Adrenal gland (tissue), 12 donors: Measurements from ENCODE around the gene MED26. TPM values are rescaled to one million over a fixed set of nuclear protein-coding genes. Genes with fewer than 3 reads are reported as not detected.
"Not testable (repeated sequence)": the region's sequence is repeated elsewhere in the genome, so short reads cannot be mapped to it uniquely, and the experiment has no call there.

Source experiments
- DNase-seq, 7 donors: peaks; one replicate each; pipeline ENCODE4 v3.0.0-alpha.2; 2019 to 2020
- H3K27ac ChIP-seq, 5 donors: fragments of 200-600 bp; sonication (generic) in 4 of 5; 1 replicate in 3 of 5; 2 replicates in 2 of 5; pipeline versions ENCODE4 v1.5.1 to v1.8.0; 2016 to 2020; ENCODE audit warnings: mild to moderate bottlenecking in 1 of 5
- H3K27me3 ChIP-seq: fragments of 200-600 bp; 2 replicates; pipeline ENCODE4 v1.8.0; 2021
- H3K36me3 ChIP-seq, 2 donors: fragments of 200-600 bp; replicated peaks in 1 of 2; 1 replicate in 1 of 2; 2 replicates in 1 of 2; pipeline versions ENCODE4 v1.5.1 to v1.8.0; 2018 to 2022
- H3K4me1 ChIP-seq, 2 donors: fragments of 200-600 bp; replicated peaks in 1 of 2; 1 replicate in 1 of 2; 2 replicates in 1 of 2; pipeline versions ENCODE4 v1.5.1 to v1.8.0; 2018 to 2021
- H3K4me3 ChIP-seq, 4 donors: fragments of 200-600 bp; sonication (generic) in 3 of 4; one replicate each; pipeline ENCODE4 v1.5.1; 2016 to 2018
- H3K9me3 ChIP-seq, 3 donors: fragments of 200-600 bp; sonication (generic) in 1 of 3; replicated peaks in 1 of 3; 1 replicate in 2 of 3; 2 replicates in 1 of 3; pipeline versions ENCODE4 v1.5.1 to v1.8.0; 2016 to 2021
- CTCF ChIP-seq, 6 experiments: fragments of 450-650 bp in 4 of 6; fragments of 200-600 bp in 2 of 6; sonication (generic) in 1 of 6; IDR thresholded peaks; 1 replicate in 5 of 6; 2 replicates in 1 of 6; pipeline versions ENCODE4 v1.5.1 to v1.8.0; 2016 to 2021; ENCODE audit warnings: antibody characterized with exemption in 6 of 6, mild to moderate bottlenecking in 2 of 6, moderate library complexity in 1 of 6
- POLR2A ChIP-seq, 2 donors: fragments of 450-650 bp; IDR thresholded peaks; one replicate each; pipeline ENCODE4 v1.6.1; 2017; ENCODE audit warnings: antibody characterized with exemption in 2 of 2, mild to moderate bottlenecking in 2 of 2, moderate library complexity in 1 of 2
- WGBS, 4 donors: extraction: QIAGEN DNeasy Blood & Tissue Kit in 2 of 4; methylation state at CpG; one replicate each; pipeline versions ENCODE4 v1.1.5 to v1.1.7; 2013 to 2017; 5-methylcytosine and 5-hydroxymethylcytosine counted together
- intact Hi-C, 2 donors: fragments of 100-400 bp; cut with DNase I; formaldehyde crosslinking; loops; one replicate each; pipeline versions ENCODE4 v1.14.1 to v1.15.0; 2022 to 2023
- polyA plus RNA-seq, 3 donors: library from polyadenylated mRNA; stranded (reverse); fragments of 200-250 nt in 2 of 3; fragments of 350-450 nt in 1 of 3; fragmentation: Illumina TruSeq in 1 of 3; extraction: RNeasy Lipid Tissue Mini Kit (QIAGEN cat#74804) in 1 of 3; gene quantifications; one replicate each; pipeline ENCODE4 v1.2.3, GENCODE V29; 2013 to 2014
- total RNA-seq, 9 donors: library from RNA; depleted of rRNA in 4 of 9; stranded (reverse); fragments of >200 nt in 4 of 9; fragments of 120-200 nt in 1 of 9; fragmentation: NEBNext Ultra II Directional in 1 of 9; extraction: Animal tissue kit (Norgen Biotek cat#: 25700) in 1 of 9; gene quantifications; one replicate each; pipeline versions ENCODE4 v1.1.0 to v1.2.4, GENCODE V29; 2013 to 2023
- donor health status: healthy with polysubstance abuse.
- donor health status: Bipolar disorder and iron deficiency.
- donor health status: DM: yes; HTN: yes; CAD: no.
- donor health status: DM: no; HTN: no; CAD: no.
- donor health status: DM: no; HTN: no; CAD: no.
- donor health status: DM: yes; HTN: yes; CAD: no.

Gene MED26
- total and polyA plus RNA-seq, 12 donors = 4.6 to 17.3 (median 9.0) TPM

- no peak for DNase-seq
- intact Hi-C loops = no loop called here
- WGBS, 4 donors = 84 to 98% (median 97%) methylated on average over 3 of the region's 3 CpGs
- Histone ChIP-seq H3K4me3 (no peak overlapping the region), H3K9me3 (no peaks in the 10 kb centered on the region), H3K36me3 (peaks cover 0 to 86% of the 10 kb centered on the region in 2 donors), H3K27ac (no peak overlapping the region), H3K4me1 (peaks cover 7 to 10% of the 10 kb centered on the region in 2 donors), H3K27me3 (no peaks in the 10 kb centered on the region)
- TF ChIP-seq POLR2A (IDR thresholded peaks at IDR 0.05) = no peak
- no peak for TF ChIP-seq CTCF (IDR thresholded peaks at IDR 0.05)
Measured at GRCh38 chr19:16654140-16654539, 26.1 kb upstream of the MED26 start.

- Histone ChIP-seq H3K9me3 (no peaks in the 10 kb centered on the region), H3K4me1 (no peaks in the 10 kb centered on the region), H3K4me3 (no peak overlapping the region), H3K36me3 (peaks cover 0 to 86% of the 10 kb centered on the region in 2 donors), H3K27ac (no peak overlapping the region), H3K27me3 (no peaks in the 10 kb centered on the region)
- intact Hi-C loops = no loop called here
- no peak for DNase-seq
- no peak for TF ChIP-seq CTCF (IDR thresholded peaks at IDR 0.05)
- no peak for TF ChIP-seq POLR2A (IDR thresholded peaks at IDR 0.05)
- WGBS, 4 donors = 69 to 83% (median 76%) methylated on average over 7 of the region's 7 CpGs
Measured at GRCh38 chr19:16652854-16653253, 24.9 kb upstream of the MED26 start.

- H3K4me3 ChIP-seq, DNase-seq, intact Hi-C loops, H3K9me3 ChIP-seq, H3K27ac ChIP-seq, H3K27me3 ChIP-seq, H3K4me1 ChIP-seq: not testable (repeated sequence)
- H3K36me3 ChIP-seq = peaks cover 0 to 85% of the 10 kb centered on the region in 2 donors
- WGBS, 4 donors = 88 to 91% (median 89%) methylated on average over 7 to 8 of the region's 8 CpGs
Measured at GRCh38 chr19:16651421-16652188, 23.6 kb upstream of the MED26 start.

- H3K36me3 ChIP-seq = peaks cover 0 to 85% of the 10 kb centered on the region in 2 donors
- no peaks in the 10 kb centered on the region for H3K27me3 ChIP-seq
- intact Hi-C loops = no loop called here
- no peak for DNase-seq
- TF ChIP-seq CTCF (IDR thresholded peaks at IDR 0.05) = no peak
- no peak for TF ChIP-seq POLR2A (IDR thresholded peaks at IDR 0.05)
- WGBS, 4 donors = 75 to 85% (median 83%) methylated on average over 2 of the region's 2 CpGs
- H3K27ac ChIP-seq = no peak overlapping the region
- H3K4me1 ChIP-seq = no peaks in the 10 kb centered on the region
- H3K9me3 ChIP-seq = no peaks in the 10 kb centered on the region
- H3K4me3 ChIP-seq = no peak overlapping the region
Measured at GRCh38 chr19:16650821-16651220, 22.8 kb upstream of the MED26 start.

- 65 to 83% (median 75%) methylated on average over 9 of the region's 9 CpGs for WGBS, 4 donors
- H3K27me3 ChIP-seq = no peaks in the 10 kb centered on the region
- no peak overlapping the region for H3K4me3 ChIP-seq
- no peaks in the 10 kb centered on the region for H3K4me1 ChIP-seq
- no peaks in the 10 kb centered on the region for H3K9me3 ChIP-seq
- intact Hi-C loops = no loop called here
- TF ChIP-seq POLR2A (IDR thresholded peaks at IDR 0.05) (no peak), CTCF (IDR thresholded peaks at IDR 0.05) (no peak)
- no peak overlapping the region for H3K27ac ChIP-seq
- H3K36me3 ChIP-seq = peaks cover 0 to 86% of the 10 kb centered on the region in 2 donors
- no peak for DNase-seq
Measured at GRCh38 chr19:16649734-16650133, 21.7 kb upstream of the MED26 start.
